ENCODE data around the gene ACTMAP.

ACTMAP gene

DNA sequence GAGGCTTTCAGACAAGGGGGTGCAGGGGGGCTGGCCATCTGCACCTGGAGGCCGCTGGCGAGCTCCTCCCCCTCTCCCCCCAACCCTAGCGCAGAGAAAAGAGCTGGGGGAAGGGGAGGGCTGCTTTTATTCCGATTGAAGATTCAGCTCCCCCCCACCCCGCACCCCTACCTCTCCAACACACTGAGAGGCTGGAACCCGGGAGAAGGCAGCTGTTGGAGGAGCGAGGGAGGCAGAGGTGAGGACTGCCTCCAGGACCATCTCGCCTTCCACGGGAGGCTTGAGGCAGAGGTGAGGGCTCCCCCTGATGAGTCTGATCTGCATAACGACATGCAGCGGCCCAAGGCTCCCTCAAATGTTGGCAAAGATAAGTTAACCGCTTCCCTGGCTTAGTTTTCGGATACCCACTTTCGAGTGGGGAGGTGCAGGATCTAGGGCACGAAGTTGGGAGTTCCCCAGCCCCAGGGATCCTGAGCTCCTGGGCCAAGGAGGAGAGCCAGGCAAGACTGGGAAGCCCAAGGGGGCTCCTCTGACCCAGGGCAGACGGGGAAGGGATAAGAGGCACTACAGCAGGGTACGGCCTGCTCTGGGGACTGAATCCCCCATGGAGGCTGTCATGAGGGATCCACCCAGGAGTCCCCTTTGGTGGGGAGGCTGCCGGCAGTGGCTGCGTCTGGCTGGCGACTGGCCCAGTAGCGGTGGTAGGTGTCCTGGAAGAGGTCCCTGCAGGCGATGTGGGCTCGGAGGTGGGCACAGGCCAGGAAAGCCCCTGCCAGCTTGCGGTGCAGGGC lies 58.7 kb downstream of the ACTMAP start:
- no peak for TF ChIP-seq SNAI2 (CRISPR knock-in tag; IDR thresholded peaks at IDR 0.05)
- ATAC-seq = no peak

All from SK-N-SH treated with all-trans-retinoic acid at 6 μM for 48 hours (cell line).